HepG2 (cell line): ENCODE results near the gene TLR9. TPM values are rescaled to one million over a fixed set of nuclear protein-coding genes. Genes with fewer than 3 reads are reported as not detected.

Experiments
- ARID4A ChIP-seq: sonication (generic); formaldehyde crosslinking; IDR thresholded peaks from 2 replicates; pipeline ENCODE4 v1.5.0; 2020; ENCODE audit warnings: mild to moderate bottlenecking, missing genetic modification reagents, borderline replicate concordance
- EHMT2 ChIP-seq: fragments of 200-600 bp; sonication (generic); IDR thresholded peaks from 2 replicates; pipeline ENCODE4 v1.7.0; 2017; ENCODE audit warnings: antibody characterized with exemption, low read depth, low read length, borderline replicate concordance
- ESRRA ChIP-seq: sonication (generic); formaldehyde crosslinking; IDR thresholded peaks from 2 replicates; pipeline ENCODE4 v1.5.1; 2020; ENCODE audit warnings: mild to moderate bottlenecking, low read depth, missing genetic modification reagents
- FOSL2 ChIP-seq: sonication (generic); formaldehyde crosslinking; IDR thresholded peaks from 2 replicates; pipeline ENCODE4 v1.4.0; 2020; ENCODE audit warnings: missing genetic modification reagents
- FOXO1 ChIP-seq: sonication (generic); formaldehyde crosslinking; IDR thresholded peaks from 2 replicates; pipeline ENCODE4 v1.4.0; 2020; ENCODE audit warnings: missing genetic modification reagents
- HBP1 ChIP-seq: IDR thresholded peaks from 2 replicates; pipeline ENCODE4 v1.6.1; 2016; ENCODE audit warnings: low read depth, control low read depth
- ISL2 ChIP-seq: sonication (generic); formaldehyde crosslinking; IDR thresholded peaks from 2 replicates; pipeline ENCODE4 v1.5.0; 2020; ENCODE audit warnings: missing genetic modification reagents
- MEF2D ChIP-seq: sonication (generic); formaldehyde crosslinking; IDR thresholded peaks from 2 replicates; pipeline ENCODE4 v1.5.1; 2020; ENCODE audit warnings: mild to moderate bottlenecking, missing genetic modification reagents
- MYC ChIP-seq: sonication (generic); formaldehyde crosslinking; IDR thresholded peaks from 2 replicates; pipeline ENCODE4 v1.9.0; 2021; ENCODE audit warnings: missing genetic modification reagents, borderline replicate concordance
- NFKB2 ChIP-seq: sonication (generic); formaldehyde crosslinking; IDR thresholded peaks from 2 replicates; pipeline ENCODE4 v1.4.0; 2020; ENCODE audit warnings: missing genetic modification reagents, borderline replicate concordance
- PHF21A ChIP-seq: sonication (generic); formaldehyde crosslinking; IDR thresholded peaks from 2 replicates; pipeline ENCODE4 v1.5.0; 2020; ENCODE audit warnings: mild to moderate bottlenecking, missing genetic modification reagents
- POLR2AphosphoS5 ChIP-seq: IDR thresholded peaks from 2 replicates; pipeline ENCODE4 v1.6.1; 2012; ENCODE audit warnings: low read depth, low read length
- RFXANK ChIP-seq: IDR thresholded peaks from 2 replicates; pipeline ENCODE4 v1.6.1; 2016
- RXRA ChIP-seq: sonication (generic); formaldehyde crosslinking; IDR thresholded peaks from 2 replicates; pipeline ENCODE4 v1.5.1; 2020; ENCODE audit warnings: missing genetic modification reagents
- SAP130 ChIP-seq: IDR thresholded peaks from 2 replicates; pipeline ENCODE4 v1.6.1; 2016; ENCODE audit warnings: low read depth
- TFAP4 ChIP-seq: sonication (generic); IDR thresholded peaks from 2 replicates; pipeline ENCODE4 v1.6.1; 2016; ENCODE audit warnings: low read depth, borderline replicate concordance
- ZBTB21 ChIP-seq: sonication (generic); formaldehyde crosslinking; IDR thresholded peaks from 2 replicates; pipeline ENCODE4 v1.4.0; 2020; ENCODE audit warnings: missing genetic modification reagents
- ZFP91 ChIP-seq: sonication (generic); formaldehyde crosslinking; IDR thresholded peaks from 2 replicates; pipeline ENCODE4 v1.9.0; 2022; ENCODE audit warnings: missing genetic modification reagents, mild to moderate bottlenecking, borderline replicate concordance
- ZNF567 ChIP-seq: sonication (generic); formaldehyde crosslinking; IDR thresholded peaks from 2 replicates; pipeline ENCODE4 v1.8.1; 2023; ENCODE audit warnings: mild to moderate bottlenecking, missing genetic modification reagents, borderline replicate concordance
- ZNF639 ChIP-seq: conservative IDR thresholded peaks from 2 replicates; pipeline ENCODE4 v1.6.1; 2018; ENCODE audit warnings: missing genetic modification reagents
- ZNF768 ChIP-seq: sonication (generic); formaldehyde crosslinking; IDR thresholded peaks from 2 replicates; pipeline ENCODE4 v1.4.0; 2020; ENCODE audit warnings: missing genetic modification reagents
- polyA plus RNA-seq, 8 experiments: library from polyadenylated mRNA; depleted of rRNA in 3 of 8; stranded (reverse) in 7 of 8; unstranded in 1 of 8; fragments of >200 nt; fragmentation: Illumina TruSeq in 4 of 8; extraction: Trizol in 4 of 8; gene quantifications; 2 replicates each; pipeline versions ENCODE4 v1.2.1 to v1.2.3, GENCODE V29; 2011 to 2016; ENCODE audit warnings: low read depth in 4 of 8, missing spikeins in 1 of 8, mixed read lengths in 1 of 8; ENCODE audit not compliant: insufficient read depth in 1 of 8
- total RNA-seq, 5 experiments: library from RNA; depleted of rRNA; stranded (reverse); fragments of >200 nt; fragmentation: Illumina TruSeq; extraction: Trizol; gene quantifications; 2 replicates each; pipeline ENCODE4 v1.2.3, GENCODE V29; 2016; ENCODE audit warnings: low read depth in 1 of 5

The TLR9 gene
- total and polyA plus RNA-seq, 2 of the 13 experiments (the other 11 are each of a cell fraction or from before 2014, with no cell fraction given): not detected

GRCh38 chr3:52236424-52236886, 11.0 kb upstream of the TLR9 start (continued):
- peak; percentile 21; the same call in 1 of the 2 replicates for TF ChIP-seq ARID4A (CRISPR knock-in tag)
- no peak for TF ChIP-seq ZNF639 (CRISPR knock-in tag)
- no peak for TF ChIP-seq NFKB2 (CRISPR knock-in tag)
- TF ChIP-seq ZFP91 (CRISPR knock-in tag): 0 out of 2 replicates have a peak, but pooled peaks have one; percentile 3
- no peak for TF ChIP-seq ZNF567 (CRISPR knock-in tag)
- peak; percentile 95 for TF ChIP-seq ESRRA (CRISPR knock-in tag)
- no peak for TF ChIP-seq POLR2AphosphoS5
- 0 out of 2 replicates have a peak, but pooled peaks have one; percentile 28 for TF ChIP-seq FOXO1
- TF ChIP-seq HBP1: no peak
- TF ChIP-seq RFXANK (CRISPR knock-in tag): no peak
- TF ChIP-seq PHF21A: peak; percentile 59
- TF ChIP-seq SAP130: peak; percentile 40; the same call in 1 of the 2 replicates
- TF ChIP-seq MEF2D: peak; percentile 50; the same call in 1 of the 2 replicates
- peak; percentile 78; the same call in 1 of the 2 replicates for TF ChIP-seq ZNF768 (CRISPR knock-in tag)
- TF ChIP-seq MYC (CRISPR knock-in tag): peak; percentile 35; the same call in 1 of the 2 replicates
- no peak for TF ChIP-seq FOSL2 (CRISPR knock-in tag)
- no peak for TF ChIP-seq ZBTB21 (CRISPR knock-in tag)
- no peak for TF ChIP-seq EHMT2
- 0 out of 2 replicates have a peak, but pooled peaks have one; percentile 8 for TF ChIP-seq ISL2 (CRISPR knock-in tag)
- TF ChIP-seq TFAP4: peak; percentile 72; the same call in 1 of the 2 replicates
- TF ChIP-seq RXRA (CRISPR knock-in tag): peak; percentile 34; the same call in 1 of the 2 replicates
